GM21619 (cell line): ENCODE results near the gene LGALS12.
A peak's percentile ranks its signal among the peaks of the same experiment; 100 is the strongest.
"Not testable (repeated sequence)": the region's sequence is repeated elsewhere in the genome, so short reads cannot be mapped to it uniquely, and the experiment has no call there.

Experiments
- ATAC-seq: cut with Tn5 transposase; IDR thresholded peaks from one replicate; pipeline ENCODE4 v1.9.1; 2021; ENCODE audit not compliant: unreplicated experiment

LGALS12 gene

GRCh38 chr11:63532117-63532516 lies 26.2 kb downstream of the LGALS12 start:
- no peak for ATAC-seq

GRCh38 chr11:63532799-63533475 lies 27.1 kb downstream of the LGALS12 start:
- ATAC-seq: no peak

- no peak for ATAC-seq
These were observed 28.2 kb downstream of the LGALS12 start for GRCh38 chr11:63534076-63534475.

GRCh38 chr11:63534895-63535461 lies 29.1 kb downstream of the LGALS12 start:
- peak; percentile 39 for ATAC-seq

GRCh38 chr11:63535734-63536133 lies 29.9 kb downstream of the LGALS12 start:
- ATAC-seq: no peak

GRCh38 chr11:63536669-63537292 lies 30.9 kb downstream of the LGALS12 start, which contains the start of gene PLAAT4:
PLAAT4 (plus strand) TSS chr11:63536808; CDS start chr11:63536869, 61 bp downstream.
- no peak for ATAC-seq

GRCh38 chr11:63537293-63538101 lies 31.6 kb downstream of the LGALS12 start:
- no peak for ATAC-seq

GRCh38 chr11:63542506-63542905 lies 36.6 kb downstream of the LGALS12 start:
- not testable (repeated sequence) for ATAC-seq

GRCh38 chr11:63543711-63544110 lies 37.8 kb downstream of the LGALS12 start:
- ATAC-seq: no peak

GRCh38 chr11:63547061-63547460 lies 41.2 kb downstream of the LGALS12 start:
- no peak for ATAC-seq

- ATAC-seq: no peak
These were observed 42.3 kb downstream of the LGALS12 start for GRCh38 chr11:63548178-63548577.

- ATAC-seq: no peak
These were observed 43.5 kb downstream of the LGALS12 start for GRCh38 chr11:63549411-63549810.

GRCh38 chr11:63550156-63550700 lies 44.3 kb downstream of the LGALS12 start:
- ATAC-seq: not testable (repeated sequence)

GRCh38 chr11:63551091-63551888 lies 45.4 kb downstream of the LGALS12 start:
- no peak for ATAC-seq

- ATAC-seq: no peak
These were observed 46.0 kb downstream of the LGALS12 start for GRCh38 chr11:63551889-63552266.

GRCh38 chr11:63552921-63553320 lies 47.0 kb downstream of the LGALS12 start:
- ATAC-seq: no peak

GRCh38 chr11:63553759-63554158 lies 47.9 kb downstream of the LGALS12 start:
- ATAC-seq: peak; percentile 85

- ATAC-seq: no peak
These were observed 49.0 kb downstream of the LGALS12 start for GRCh38 chr11:63554877-63555223.

- no peak for ATAC-seq
These were observed 50.6 kb downstream of the LGALS12 start for GRCh38 chr11:63556404-63557013.

GRCh38 chr11:63557570-63557969 lies 51.7 kb downstream of the LGALS12 start:
- ATAC-seq: no peak
